HFFc6 (cell line): Measurements from ENCODE around the gene ECI2. TPM values are rescaled to one million over a fixed set of nuclear protein-coding genes. Genes with fewer than 3 reads are reported as not detected.
"Not testable (repeated sequence)": the region's sequence is repeated elsewhere in the genome, so short reads cannot be mapped to it uniquely, and the experiment has no call there.

ENCODE experiments used
- DNase-seq: peaks from one replicate; pipeline ENCODE4 v3.0.0-alpha.2; 2018
- H3K27ac Mint-ChIP-seq: 2 replicates; pipeline ENCODE4 v1.8.0; 2020; ENCODE audit warnings: mild to moderate bottlenecking, mixed read lengths
- H3K27me3 Mint-ChIP-seq: 2 replicates; pipeline ENCODE4 v1.8.0; 2021; ENCODE audit warnings: mild to moderate bottlenecking, moderate library complexity, mixed read lengths; ENCODE audit not compliant: insufficient read depth
- H3K36me3 Mint-ChIP-seq: 2 replicates; pipeline ENCODE4 v1.8.0; 2021; ENCODE audit warnings: low read depth, mixed read lengths
- H3K4me1 Mint-ChIP-seq: 2 replicates; pipeline ENCODE4 v1.8.0; 2020; ENCODE audit warnings: low read depth, mixed read lengths
- H3K4me3 Mint-ChIP-seq: 2 replicates; pipeline ENCODE4 v1.8.0; 2020; ENCODE audit warnings: mild to moderate bottlenecking, moderate library complexity, mixed read lengths
- H3K9me3 Mint-ChIP-seq: 2 replicates; pipeline ENCODE4 v1.8.0; 2020; ENCODE audit warnings: mild to moderate bottlenecking, mixed read lengths
- CTCF ChIP-seq: fragments of 200-600 bp; sonication (generic); IDR thresholded peaks from 2 replicates; pipeline ENCODE4 v1.5.0; 2021; ENCODE audit warnings: antibody characterized with exemption, mild to moderate bottlenecking
- total RNA-seq, 6 experiments: library from RNA; stranded (reverse); fragmentation: NEBNext Ultra II Directional; extraction: Animal tissue kit (Norgen Biotek cat#: 25700); gene quantifications; 2 replicates in 1 of 6; 3 replicates in 5 of 6; pipeline ENCODE4 v1.2.3, GENCODE V29; 2021

ECI2 gene
- total RNA-seq, 6 experiments from 2014 or later = 84.1 to 107 (median 102) TPM

GRCh38 chr6:4125500-4125899, 9.9 kb downstream of the ECI2 start:
- Mint-ChIP-seq H3K4me3 (peak overlapping the region; percentile 71), H3K4me1 (peaks cover 57% of the 10 kb centered on the region), H3K9me3 (no peaks in the 10 kb centered on the region), H3K27ac (peak overlapping the region; percentile 80), H3K27me3 (no peaks in the 10 kb centered on the region; the same call in 1 of the 2 replicates), H3K36me3 (peaks cover 56% of the 10 kb centered on the region)
- TF ChIP-seq CTCF = no peak
- DNase-seq = no peak

- Mint-ChIP-seq H3K4me3 (no peak overlapping the region), H3K36me3 (peaks cover 50% of the 10 kb centered on the region), H3K27me3 (no peaks in the 10 kb centered on the region; the same call in 1 of the 2 replicates), H3K9me3 (no peaks in the 10 kb centered on the region), H3K27ac (no peak overlapping the region), H3K4me1 (peaks cover 45% of the 10 kb centered on the region)
- no peak for DNase-seq
- TF ChIP-seq CTCF = no peak
Measured at GRCh38 chr6:4124351-4124750, 11.0 kb downstream of the ECI2 start.

GRCh38 chr6:4115741-4116140, 19.6 kb downstream of the ECI2 start:
- peaks cover 7% of the 10 kb centered on the region; the same call in 1 of the 2 replicates for H3K9me3 Mint-ChIP-seq
- peaks cover 7% of the 10 kb centered on the region; the same call in 1 of the 2 replicates for H3K4me1 Mint-ChIP-seq
- H3K27ac Mint-ChIP-seq = no peak overlapping the region
- H3K27me3 Mint-ChIP-seq = no peaks in the 10 kb centered on the region
- H3K36me3 Mint-ChIP-seq = peaks cover 35% of the 10 kb centered on the region
- DNase-seq = no peak
- no peak overlapping the region for H3K4me3 Mint-ChIP-seq
- TF ChIP-seq CTCF = no peak

- H3K27ac Mint-ChIP-seq = no peak overlapping the region
- H3K4me3 Mint-ChIP-seq = no peak overlapping the region
- H3K4me1 Mint-ChIP-seq = peaks cover 15% of the 10 kb centered on the region
- no peaks in the 10 kb centered on the region for H3K27me3 Mint-ChIP-seq
- peaks cover 7% of the 10 kb centered on the region; the same call in 1 of the 2 replicates for H3K9me3 Mint-ChIP-seq
- TF ChIP-seq CTCF = no peak
- peaks cover 30% of the 10 kb centered on the region for H3K36me3 Mint-ChIP-seq
- no peak for DNase-seq
Measured at GRCh38 chr6:4114123-4114522, 21.3 kb downstream of the ECI2 start.

GRCh38 chr6:4113649-4114048, 21.7 kb downstream of the ECI2 start:
- no peak for DNase-seq
- no peak overlapping the region for H3K4me3 Mint-ChIP-seq
- no peak for TF ChIP-seq CTCF
- peaks cover 17% of the 10 kb centered on the region for H3K4me1 Mint-ChIP-seq
- peaks cover 30% of the 10 kb centered on the region for H3K36me3 Mint-ChIP-seq
- H3K9me3 Mint-ChIP-seq = peaks cover 7% of the 10 kb centered on the region; the same call in 1 of the 2 replicates
- no peak overlapping the region for H3K27ac Mint-ChIP-seq
- H3K27me3 Mint-ChIP-seq = no peaks in the 10 kb centered on the region

GRCh38 chr6:4112366-4112765, 23.0 kb downstream of the ECI2 start:
- Mint-ChIP-seq H3K4me3 (no peak overlapping the region), H3K36me3 (peaks cover 30% of the 10 kb centered on the region), H3K4me1 (peaks cover 17% of the 10 kb centered on the region), H3K27ac (no peak overlapping the region), H3K9me3 (peaks cover 7% of the 10 kb centered on the region; the same call in 1 of the 2 replicates), H3K27me3 (peaks cover 4% of the 10 kb centered on the region; the same call in 1 of the 2 replicates)
- no peak for TF ChIP-seq CTCF
- no peak for DNase-seq

- H3K36me3 Mint-ChIP-seq = peaks cover 17% of the 10 kb centered on the region
- not testable (repeated sequence) for H3K9me3 Mint-ChIP-seq, H3K4me3 Mint-ChIP-seq, H3K27ac Mint-ChIP-seq, H3K27me3 Mint-ChIP-seq, H3K4me1 Mint-ChIP-seq
- DNase-seq = peak; percentile 16
Measured at GRCh38 chr6:4109363-4109815, 26.0 kb downstream of the ECI2 start.
